ENCODE results near the gene UFSP1. TPM values are rescaled to one million over a fixed set of nuclear protein-coding genes. Genes with fewer than 3 reads are reported as not detected.
A peak's percentile ranks its signal among the peaks of the same experiment; 100 is the strongest.

The UFSP1 gene
- total RNA-seq, 1 donor: 5.6 TPM

DNA sequence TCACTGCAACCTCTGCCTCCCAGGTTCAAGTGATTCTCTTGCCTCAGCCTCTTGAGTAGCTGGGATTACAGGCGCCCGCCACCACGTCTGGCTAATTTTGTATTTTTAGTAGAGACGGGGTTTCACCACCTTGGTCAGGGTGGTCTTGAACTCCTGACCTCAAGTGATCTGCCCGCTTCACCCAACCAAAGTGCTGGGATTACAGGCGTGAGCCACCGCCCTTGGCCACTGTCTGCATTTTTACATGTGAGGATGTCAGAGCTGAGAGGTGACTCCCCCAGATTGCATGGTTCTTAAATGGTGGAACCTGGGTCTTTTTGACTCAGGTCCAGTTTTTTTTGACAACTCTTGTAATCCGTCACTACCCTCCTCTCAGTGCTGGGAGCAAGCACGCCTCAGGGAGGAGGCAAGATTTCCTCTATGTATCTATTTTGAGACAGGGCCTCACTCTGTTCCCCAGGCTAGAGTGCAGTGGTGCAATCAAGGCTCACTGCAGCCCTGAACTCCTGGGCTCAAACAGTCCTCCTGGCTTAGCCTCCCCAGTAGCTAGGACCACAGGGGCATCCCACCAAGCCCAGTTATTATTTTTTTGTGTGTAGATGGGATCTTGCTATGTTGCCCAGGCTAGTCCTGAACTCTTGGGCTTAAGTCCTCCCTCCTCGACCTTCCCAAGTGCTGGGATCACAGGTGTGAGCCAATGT is 15.8 kb downstream of the UFSP1 start:
- no peak overlapping the region for H3K4me3 ChIP-seq (ENCODE audit: low read depth, low read length)
- DNase-seq (ENCODE audit: low read depth): no peak
- TF ChIP-seq, protein P1, sequence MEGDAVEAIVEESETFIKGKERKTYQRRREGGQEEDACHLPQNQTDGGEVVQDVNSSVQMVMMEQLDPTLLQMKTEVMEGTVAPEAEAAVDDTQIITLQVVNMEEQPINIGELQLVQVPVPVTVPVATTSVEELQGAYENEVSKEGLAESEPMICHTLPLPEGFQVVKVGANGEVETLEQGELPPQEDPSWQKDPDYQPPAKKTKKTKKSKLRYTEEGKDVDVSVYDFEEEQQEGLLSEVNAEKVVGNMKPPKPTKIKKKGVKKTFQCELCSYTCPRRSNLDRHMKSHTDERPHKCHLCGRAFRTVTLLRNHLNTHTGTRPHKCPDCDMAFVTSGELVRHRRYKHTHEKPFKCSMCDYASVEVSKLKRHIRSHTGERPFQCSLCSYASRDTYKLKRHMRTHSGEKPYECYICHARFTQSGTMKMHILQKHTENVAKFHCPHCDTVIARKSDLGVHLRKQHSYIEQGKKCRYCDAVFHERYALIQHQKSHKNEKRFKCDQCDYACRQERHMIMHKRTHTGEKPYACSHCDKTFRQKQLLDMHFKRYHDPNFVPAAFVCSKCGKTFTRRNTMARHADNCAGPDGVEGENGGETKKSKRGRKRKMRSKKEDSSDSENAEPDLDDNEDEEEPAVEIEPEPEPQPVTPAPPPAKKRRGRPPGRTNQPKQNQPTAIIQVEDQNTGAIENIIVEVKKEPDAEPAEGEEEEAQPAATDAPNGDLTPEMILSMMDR (IDR thresholded peaks at IDR 0.05; ENCODE audit: insufficient read depth, low read depth, low read length): no peak

- H3K4me3 ChIP-seq (ENCODE audit: low read depth, low read length): peak overlapping the region; percentile 87
- DNase-seq (ENCODE audit: low read depth): no peak
- TF ChIP-seq, protein P1 (IDR thresholded peaks at IDR 0.05; ENCODE audit: insufficient read depth, low read depth, low read length): no peak
Observed at GRCh38 chr7:100867776-100868485, 21.6 kb downstream of the UFSP1 start.

GRCh38 chr7:100867040-100867775 is 22.3 kb downstream of the UFSP1 start, which contains the start of gene TRIP6:
Gene TRIP6, plus strand, starts transcription at chr7:100867387. Its CDS starts 111 bp downstream, at chr7:100867498.
- H3K4me3 ChIP-seq (ENCODE audit: low read depth, low read length): peak within 1 kb of the TSS; percentile 87
- TF ChIP-seq, protein P1 (IDR thresholded peaks at IDR 0.05; ENCODE audit: insufficient read depth, low read depth, low read length): no peak
- DNase-seq (ENCODE audit: low read depth): peak; percentile 93

DNA sequence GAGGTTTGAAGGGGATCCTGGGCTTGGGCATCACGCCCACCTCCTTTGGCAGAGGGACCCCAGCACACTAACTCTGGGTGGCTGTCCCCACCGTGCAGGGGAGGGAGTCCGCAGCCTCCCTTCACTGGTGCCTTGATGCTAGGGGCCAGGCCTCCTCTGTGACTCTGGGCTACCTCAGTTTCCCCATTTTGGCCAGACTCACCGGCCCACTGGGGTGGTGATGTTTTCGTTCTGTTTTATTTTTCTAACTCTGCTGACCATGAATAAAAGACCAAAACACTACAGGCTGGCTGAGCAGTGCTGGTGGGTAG is 22.8 kb downstream of the UFSP1 start:
- no peak for DNase-seq (ENCODE audit: low read depth)
- H3K4me3 ChIP-seq (ENCODE audit: low read depth, low read length): peak overlapping the region; percentile 87
- TF ChIP-seq, protein P1 (IDR thresholded peaks at IDR 0.05; ENCODE audit: insufficient read depth, low read depth, low read length): no peak

DNA sequence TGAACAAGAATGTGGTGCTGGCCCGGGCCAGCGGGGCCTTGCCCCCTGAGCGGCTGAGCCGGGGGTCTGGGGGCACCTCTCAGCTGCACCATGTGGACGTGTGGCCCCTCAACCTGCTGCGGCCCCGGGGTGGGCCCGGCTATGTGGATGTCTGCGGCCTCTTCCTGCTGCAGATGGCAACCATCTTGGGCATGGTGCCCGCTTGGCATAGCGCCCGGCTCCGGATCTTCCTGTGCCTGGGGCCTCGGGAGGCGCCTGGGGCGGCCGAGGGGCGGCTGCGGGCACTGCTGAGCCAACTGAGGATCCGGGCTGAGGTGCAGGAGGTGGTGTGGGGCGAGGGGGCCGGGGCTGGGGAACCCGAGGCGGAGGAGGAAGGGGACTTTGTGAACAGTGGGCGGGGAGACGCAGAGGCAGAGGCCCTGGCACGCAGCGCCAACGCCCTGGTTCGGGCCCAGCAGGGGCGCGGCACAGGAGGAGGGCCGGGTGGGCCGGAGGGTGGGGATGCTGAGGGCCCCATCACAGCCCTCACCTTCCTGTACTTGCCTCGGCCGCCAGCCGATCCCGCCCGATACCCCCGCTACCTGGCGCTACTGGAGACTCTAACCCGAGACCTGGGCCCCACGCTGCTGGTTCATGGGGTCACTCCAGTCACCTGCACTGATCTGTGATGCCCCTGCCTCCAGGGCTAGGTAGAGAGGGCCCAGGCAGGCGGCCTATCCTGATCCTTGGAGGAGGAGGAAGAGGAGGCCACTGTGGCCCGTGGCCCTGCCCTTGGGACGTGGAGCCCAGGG is 23.4 kb downstream of the UFSP1 start:
- no peak for DNase-seq (ENCODE audit: low read depth)
- TF ChIP-seq, protein P1 (IDR thresholded peaks at IDR 0.05; ENCODE audit: insufficient read depth, low read depth, low read length): no peak
- H3K4me3 ChIP-seq (ENCODE audit: low read depth, low read length): no peak overlapping the region

- TF ChIP-seq, protein P1 (IDR thresholded peaks at IDR 0.05; ENCODE audit: insufficient read depth, low read depth, low read length): no peak
- H3K4me3 ChIP-seq (ENCODE audit: low read depth, low read length): no peak overlapping the region
- no peak for DNase-seq (ENCODE audit: low read depth)
Observed at GRCh38 chr7:100865372-100865911, 24.1 kb downstream of the UFSP1 start.
